Astrocyte (in vitro differentiated cells and primary cell): ENCODE measurements around the gene SGO1. TPM values are rescaled to one million over a fixed set of nuclear protein-coding genes. Genes with fewer than 3 reads are reported as not detected.

Experiments
- DNase-seq: peaks from one replicate; pipeline ENCODE4 v3.0.0-alpha.2; 2010; ENCODE audit warnings: low read depth
- FAIRE-seq: peaks from 2 replicates; lab custom pipeline; 2011; peaks lifted over from hg19 to GRCh38; lab: Jason Lieb, UNC
- H2AFZ ChIP-seq: 2 replicates; pipeline ENCODE4 v1.6.0; 2012; ENCODE audit warnings: low read depth, low read length, inconsistent platforms
- H3K27ac ChIP-seq: 2 replicates; pipeline ENCODE4 v1.5.1; 2011; ENCODE audit warnings: low read depth, low read length, inconsistent platforms
- H3K27me3 ChIP-seq: 2 replicates; pipeline ENCODE4 v1.6.0; 2011; ENCODE audit warnings: low read length, inconsistent platforms; ENCODE audit not compliant: insufficient read depth
- H3K36me3 ChIP-seq: 2 replicates; pipeline ENCODE4 v1.5.1; 2011; ENCODE audit warnings: low read length, inconsistent platforms; ENCODE audit not compliant: insufficient read depth
- H3K4me1 ChIP-seq: 2 replicates; pipeline ENCODE4 v1.5.1; 2011; ENCODE audit warnings: low read length, inconsistent platforms; ENCODE audit not compliant: insufficient read depth
- H3K4me2 ChIP-seq: 2 replicates; pipeline ENCODE4 v1.6.0; 2012; ENCODE audit warnings: low read length, inconsistent platforms
- H3K4me3 ChIP-seq: 2 replicates; pipeline ENCODE4 v1.5.1; 2011; ENCODE audit warnings: low read depth, mild to moderate bottlenecking, low read length, inconsistent platforms; ENCODE audit not compliant: insufficient read depth
- H3K79me2 ChIP-seq: 2 replicates; pipeline ENCODE4 v1.6.0; 2012; ENCODE audit warnings: mild to moderate bottlenecking, low read length, inconsistent platforms; ENCODE audit not compliant: insufficient read depth
- H3K9ac ChIP-seq: 2 replicates; pipeline ENCODE4 v1.6.0; 2012; ENCODE audit warnings: mild to moderate bottlenecking, low read length, inconsistent platforms
- H3K9me3 ChIP-seq: 2 replicates; pipeline ENCODE4 v1.5.1; 2012; ENCODE audit warnings: low read depth, mild to moderate bottlenecking, low read length, inconsistent platforms; ENCODE audit not compliant: insufficient read depth
- H4K20me1 ChIP-seq: 2 replicates; pipeline ENCODE4 v1.6.0; 2012; ENCODE audit warnings: low read length, inconsistent platforms; ENCODE audit not compliant: insufficient read depth
- H3K27ac Mint-ChIP-seq: one replicate; pipeline ENCODE4 v1.8.0; 2021; ENCODE audit warnings: mild to moderate bottlenecking, mixed read lengths; ENCODE audit not compliant: unreplicated experiment
- H3K27me3 Mint-ChIP-seq: one replicate; pipeline ENCODE4 v1.8.0; 2021; ENCODE audit warnings: low read depth, mixed read lengths; ENCODE audit not compliant: unreplicated experiment
- H3K36me3 Mint-ChIP-seq: one replicate; pipeline ENCODE4 v1.8.0; 2021; ENCODE audit warnings: low read depth, mixed read lengths; ENCODE audit not compliant: unreplicated experiment
- H3K4me1 Mint-ChIP-seq: one replicate; pipeline ENCODE4 v1.8.0; 2021; ENCODE audit warnings: low read depth, mixed read lengths; ENCODE audit not compliant: unreplicated experiment
- H3K4me3 Mint-ChIP-seq: one replicate; pipeline ENCODE4 v1.8.0; 2021; ENCODE audit warnings: mild to moderate bottlenecking, moderate library complexity, mixed read lengths; ENCODE audit not compliant: unreplicated experiment
- H3K9me3 Mint-ChIP-seq: one replicate; pipeline ENCODE4 v1.8.0; 2021; ENCODE audit warnings: mild to moderate bottlenecking, mixed read lengths; ENCODE audit not compliant: unreplicated experiment
- CTCF ChIP-seq: IDR thresholded peaks from 2 replicates; pipeline ENCODE4 v1.5.1; 2011; ENCODE audit warnings: low read depth, mild to moderate bottlenecking, inconsistent platforms, low read length, moderate library complexity; ENCODE audit not compliant: insufficient read depth
- EZH2 ChIP-seq: IDR thresholded peaks from 2 replicates; pipeline ENCODE4 v1.6.1; 2012; ENCODE audit warnings: mild to moderate bottlenecking, low read length, inconsistent platforms; ENCODE audit not compliant: insufficient read depth
- microRNA-seq: library from miRNA; unstranded; fragments of <30 nt; microRNA quantifications from one replicate; pipeline ENCODE4 v1.2.0, GENCODE V29; 2020
- total RNA-seq: library from RNA; stranded (reverse); gene quantifications from 2 replicates; pipeline ENCODE4 v1.2.1, GENCODE V29; 2021

Gene SGO1
- total RNA-seq, 1 donor from 2014 or later = 3.0 TPM

- DNase-seq (no peak), FAIRE-seq (no peak)
- H3K27ac Mint-ChIP-seq = no peak overlapping the region
- no peak overlapping the region for H3K4me3 Mint-ChIP-seq
- H3K36me3 Mint-ChIP-seq = peaks cover 3% of the 10 kb centered on the region
- H3K36me3 ChIP-seq = no peaks in the 10 kb centered on the region
- H3K9me3 Mint-ChIP-seq = no peaks in the 10 kb centered on the region
- TF ChIP-seq EZH2 = no peak
- TF ChIP-seq CTCF = no peak
- H3K27ac ChIP-seq = no peak overlapping the region
- no peak overlapping the region for H2AFZ ChIP-seq
- no peaks in the 10 kb centered on the region for H3K4me1 ChIP-seq
- no peaks in the 10 kb centered on the region for H3K4me1 Mint-ChIP-seq
- H3K27me3 ChIP-seq = no peaks in the 10 kb centered on the region
- no peaks in the 10 kb centered on the region for H3K27me3 Mint-ChIP-seq
- H3K9me3 ChIP-seq = no peaks in the 10 kb centered on the region
- no peaks in the 10 kb centered on the region for H3K79me2 ChIP-seq
- no peak overlapping the region for H3K4me2 ChIP-seq
- no peak overlapping the region for H3K4me3 ChIP-seq
- H3K9ac ChIP-seq = no peak overlapping the region
- H4K20me1 ChIP-seq = no peaks in the 10 kb centered on the region
Observed at GRCh38 chr3:20123131-20123652, 62.8 kb downstream of the SGO1 start.

DNA sequence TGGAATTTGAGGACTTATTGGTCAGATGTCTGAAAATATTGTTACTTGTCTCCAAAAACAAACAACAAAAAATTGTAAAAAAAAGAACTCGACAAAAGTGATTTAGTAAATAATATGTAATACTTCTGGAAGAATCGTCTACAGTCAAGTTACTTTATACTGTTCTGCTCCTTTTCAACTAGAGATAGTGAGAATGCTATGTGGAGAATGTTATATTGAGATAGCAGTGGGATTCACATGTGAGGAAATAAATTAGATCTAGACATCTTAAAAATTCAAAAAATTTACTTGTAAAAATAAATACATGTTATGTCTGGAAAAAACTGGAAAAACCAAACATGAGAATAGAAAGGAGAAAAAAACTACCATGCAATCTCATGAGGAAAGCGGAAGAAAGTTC, 64.9 kb downstream of the SGO1 start:
- peaks cover 3% of the 10 kb centered on the region for H3K36me3 Mint-ChIP-seq

More for the DNA sequence above, 64.9 kb downstream of the SGO1 start:
- no peak overlapping the region for H3K4me3 ChIP-seq
- no peaks in the 10 kb centered on the region for H4K20me1 ChIP-seq
- no peak overlapping the region for H3K4me2 ChIP-seq
- H3K79me2 ChIP-seq = no peaks in the 10 kb centered on the region
- FAIRE-seq (no peak), DNase-seq (no peak)
- H3K27ac Mint-ChIP-seq = no peak overlapping the region
- H2AFZ ChIP-seq = no peak overlapping the region
- H3K9ac ChIP-seq = no peak overlapping the region
- H3K27me3 Mint-ChIP-seq = no peaks in the 10 kb centered on the region
- H3K27me3 ChIP-seq = no peaks in the 10 kb centered on the region
- TF ChIP-seq EZH2 (no peak), CTCF (no peak)
- no peaks in the 10 kb centered on the region for H3K36me3 ChIP-seq
- no peaks in the 10 kb centered on the region for H3K4me1 ChIP-seq
- no peak overlapping the region for H3K4me3 Mint-ChIP-seq
- H3K27ac ChIP-seq = no peak overlapping the region
- no peaks in the 10 kb centered on the region for H3K4me1 Mint-ChIP-seq
- H3K9me3 ChIP-seq = no peaks in the 10 kb centered on the region
- no peaks in the 10 kb centered on the region for H3K9me3 Mint-ChIP-seq

Small RNA genes lying within 50 kb of the gene (microRNA-seq; reads per million reads assigned to microRNA genes)
- gene MIR3135A = not detected

Other genes with a start within 250 kb of the SGO1 start
- gene RAB5A, start 239.1 kb downstream of the SGO1 start, total RNA-seq = 105 and 106 TPM in 2 replicates
- not detected in 2 replicates for gene PP2D1, start 173.9 kb downstream of the SGO1 start, total RNA-seq
- 4.9 and 6.2 TPM in 2 replicates for gene KAT2B, start 145.8 kb downstream of the SGO1 start, total RNA-seq